OCI-LY3 (cell line): ENCODE results near the gene B4GALNT4.

Experiments used
- CTCF ChIP-seq: fragments of 200-600, 300-600 bp; sonication (generic); IDR thresholded peaks from 2 replicates; pipeline ENCODE4 v1.5.1; 2014; ENCODE audit warnings: antibody characterized with exemption, low read length, low read depth
- EZH2phosphoT487 ChIP-seq: fragments of 200-600 bp; shearing (Covaris generic); IDR thresholded peaks from 2 replicates; pipeline ENCODE4 v1.6.1; 2018; ENCODE audit warnings: antibody characterized with exemption, mixed run types, low read depth

DNA sequence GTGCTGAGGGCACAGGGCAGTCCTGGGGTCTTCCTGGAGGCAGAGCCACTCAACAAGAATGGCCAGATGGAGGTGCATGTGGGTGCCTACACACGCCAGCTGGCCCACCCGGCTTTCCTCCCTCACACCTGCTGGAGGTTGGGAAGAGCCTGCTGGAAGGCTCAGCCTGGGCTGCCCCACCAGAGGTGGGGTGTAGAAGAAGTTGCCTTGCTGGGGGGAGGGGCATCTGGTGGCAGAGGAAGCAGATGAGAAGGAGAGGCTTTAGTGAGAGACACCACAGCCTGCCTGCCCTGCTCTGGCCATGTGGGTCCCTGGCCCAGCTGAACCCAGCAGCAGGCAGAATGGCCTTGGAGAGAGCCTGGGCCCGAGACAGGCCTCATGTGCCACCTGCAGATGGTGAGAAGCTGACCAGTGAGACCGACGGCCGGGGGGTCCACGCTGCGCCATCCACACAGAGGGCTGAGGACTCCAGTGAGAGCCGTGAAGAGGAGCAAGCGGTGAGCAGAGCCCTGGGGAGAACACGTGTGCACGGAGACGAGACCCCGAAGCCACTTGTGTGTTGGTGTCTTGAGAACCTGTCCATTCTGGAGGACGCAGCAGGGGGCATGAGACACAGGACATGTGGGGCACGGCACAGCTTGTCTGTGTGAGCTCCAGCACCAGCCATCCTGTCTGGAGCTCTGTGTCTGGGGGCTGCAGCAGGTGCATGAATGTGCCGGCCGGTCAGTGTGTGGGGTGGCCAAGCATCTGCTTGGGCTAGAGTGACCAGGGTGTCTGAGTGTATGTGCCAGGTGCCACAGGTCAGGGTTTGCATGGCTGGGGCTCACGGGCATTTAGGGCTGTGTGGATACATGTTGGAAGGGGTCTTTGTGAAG lies 2.7 kb downstream of the B4GALNT4 start:
- no peak for TF ChIP-seq CTCF
- TF ChIP-seq EZH2phosphoT487: no peak
